Panc1 (cell line): ENCODE results near the gene DKK2. TPM values are rescaled to one million over a fixed set of nuclear protein-coding genes. Genes with fewer than 3 reads are reported as not detected.

Source experiments
- ATAC-seq: fragments of 200-7000 bp; cut with Tn5 transposase; 2 replicates; pipeline ENCODE4 v1.9.1; 2020; ENCODE audit warnings: mild to moderate bottlenecking, moderate library complexity
- BruUV-seq: library from RNA; stranded (reverse); fragments of 400-500 nt; replicated peaks from 2 replicates; lab custom pipeline; 2021; lab: Mats Ljungman, UMichigan
- CTCF ChIA-PET: fragments of 300-600 bp; sonication (Branson Sonifier 250); formaldehyde crosslinking; loops from one replicate; lab custom pipeline; 2022; ENCODE audit warnings: antibody characterized with exemption; lab: Charles Lee
- POLR2A ChIA-PET: fragments of 300-600 bp; sonication (Branson Sonifier 250); formaldehyde crosslinking; loops from one replicate; lab custom pipeline; 2022; ENCODE audit warnings: antibody characterized with exemption; lab: Charles Lee
- DNase-seq: peaks from one replicate; pipeline ENCODE4 v3.0.0-alpha.2; 2010; ENCODE audit warnings: low read depth, low spot score
- H3K27ac ChIP-seq: 2 replicates; pipeline ENCODE4 v1.5.1; 2011; ENCODE audit warnings: mild to moderate bottlenecking, low read length, inconsistent platforms
- H3K27me3 ChIP-seq: fragments of 200-500 bp; sonication (Bioruptor generic); 2 replicates; pipeline ENCODE4 v1.6.0; 2014; ENCODE audit warnings: low read length, inconsistent platforms; ENCODE audit not compliant: control insufficient read depth, insufficient read depth
- H3K36me3 ChIP-seq: fragments of 200-500 bp; sonication (Bioruptor generic); 2 replicates; pipeline ENCODE4 v1.5.1; 2014; ENCODE audit warnings: inconsistent platforms, mild to moderate bottlenecking, low read length, moderate library complexity; ENCODE audit not compliant: control insufficient read depth, insufficient read depth
- H3K4me1 ChIP-seq: 2 replicates; pipeline ENCODE4 v1.5.1; 2011; ENCODE audit warnings: inconsistent platforms, mild to moderate bottlenecking, low read length, moderate library complexity; ENCODE audit not compliant: control insufficient read depth, insufficient read depth
- H3K4me3 ChIP-seq, 2 experiments: 2 replicates each; pipeline ENCODE4 v1.5.1; 2011 to 2012; ENCODE audit warnings: low read depth in 2 of 2, low read length in 2 of 2, mild to moderate bottlenecking in 2 of 2, inconsistent platforms in 1 of 2, moderate library complexity in 1 of 2
- H3K9me3 ChIP-seq: fragments of 200-500 bp; sonication (Bioruptor generic); 2 replicates; pipeline ENCODE4 v1.5.1; 2014; ENCODE audit warnings: low read depth, mild to moderate bottlenecking, inconsistent platforms, low read length, moderate library complexity; ENCODE audit not compliant: control insufficient read depth, insufficient read depth
- CTCF ChIP-seq: fragments of 450-650 bp; IDR thresholded peaks from 2 replicates; pipeline ENCODE4 v1.5.1; 2017; ENCODE audit warnings: mild to moderate bottlenecking
- POLR2AphosphoS5 ChIP-seq: IDR thresholded peaks from 2 replicates; pipeline ENCODE4 v1.6.1; 2012; ENCODE audit warnings: mild to moderate bottlenecking, low read depth, low read length, moderate library complexity
- REST ChIP-seq, 2 experiments: IDR thresholded peaks; 2 replicates each; pipeline ENCODE4 v1.6.1; 2011 to 2012; ENCODE audit warnings: low read depth in 2 of 2, control low read depth in 1 of 2, low read length in 1 of 2, mild to moderate bottlenecking in 1 of 2, moderate library complexity in 1 of 2; ENCODE audit not compliant: insufficient read depth in 1 of 2
- SIN3A ChIP-seq: IDR thresholded peaks from 2 replicates; pipeline ENCODE4 v1.6.1; 2012; ENCODE audit warnings: low read depth, mild to moderate bottlenecking, low read length, moderate library complexity, borderline replicate concordance; ENCODE audit not compliant: insufficient read depth
- TCF7L2 ChIP-seq: IDR thresholded peaks from 2 replicates; pipeline ENCODE4 v1.6.1; 2011; ENCODE audit warnings: mild to moderate bottlenecking, low read depth, low read length, inconsistent platforms
- in situ Hi-C: cut with HindIII; loops from 2 replicates; pipeline ENCODE4 v1.10.0; 2016; ENCODE audit warnings: low sequenced_read_pairs, low pct_unique_long_range_greater_than_20kb
- intact Hi-C: fragments of 100-400 bp; cut with micrococcal nuclease; formaldehyde crosslinking; loops from one replicate; pipeline ENCODE4 v1.10.0; 2022; ENCODE audit not compliant: unreplicated experiment
- total RNA-seq: library from RNA; stranded (reverse); gene quantifications from one replicate; pipeline ENCODE4 v1.2.1, GENCODE V29; 2021; ENCODE audit not compliant: unreplicated experiment

Gene DKK2
- total RNA-seq, 1 experiment from 2014 or later: not detected

GRCh38 chr4:106893395-106893881 lies 142.7 kb downstream of the DKK2 start:
- TF ChIP-seq POLR2AphosphoS5 (no peak), CTCF (no peak), TCF7L2 (no peak), REST (IDR thresholded peaks at IDR 0.05; ENCODE audit: insufficient read depth in 1 of 2, low read depth in 2 of 2, low read length in 1 of 2) (no peak), SIN3A (no peak)
- H3K27ac ChIP-seq: no peak overlapping the region
- no peak overlapping the region for H3K4me3 ChIP-seq
- no peak for ATAC-seq
- POLR2A ChIA-PET: no interaction called here
- H3K4me1 ChIP-seq: no peaks in the 10 kb centered on the region
- H3K36me3 ChIP-seq: no peaks in the 10 kb centered on the region
- DNase-seq: no peak
- intact Hi-C loops: no loop called here
- no peaks in the 10 kb centered on the region for H3K27me3 ChIP-seq
- CTCF ChIA-PET: no interaction called here
- in situ Hi-C loops: no loop called here
- H3K9me3 ChIP-seq: no peaks in the 10 kb centered on the region
- no TSS peak for BruUV-seq

- Histone ChIP-seq H3K9me3 (no peaks in the 10 kb centered on the region), H3K4me1 (no peaks in the 10 kb centered on the region), H3K4me3 (no peak overlapping the region), H3K36me3 (no peaks in the 10 kb centered on the region), H3K27ac (no peak overlapping the region), H3K27me3 (no peaks in the 10 kb centered on the region)
- no TSS peak for BruUV-seq
- intact Hi-C loops: no loop called here
- POLR2A ChIA-PET: no interaction called here
- CTCF ChIA-PET: no interaction called here
- in situ Hi-C loops: no loop called here
- no peak for DNase-seq
- ATAC-seq: no peak
- TF ChIP-seq REST (IDR thresholded peaks at IDR 0.05; ENCODE audit: insufficient read depth in 1 of 2, low read depth in 2 of 2, low read length in 1 of 2): no peak
- no peak for TF ChIP-seq POLR2AphosphoS5
- no peak for TF ChIP-seq SIN3A
- no peak for TF ChIP-seq TCF7L2
- no peak for TF ChIP-seq CTCF
Observed at GRCh38 chr4:106892786-106893185, 143.3 kb downstream of the DKK2 start.
